ENCODE data around the gene MRPL1. TPM values are rescaled to one million over a fixed set of nuclear protein-coding genes. Genes with fewer than 3 reads are reported as not detected.

Gene MRPL1
- polyA plus RNA-seq, 1 donor from 2014 or later, result 30.0 TPM

Other genes starting within 250 kb of the MRPL1 start
- 40.1 TPM for gene CNOT6L, start 43.5 kb upstream of the MRPL1 start, polyA plus RNA-seq
- not detected for gene FRAS1, start 194.5 kb downstream of the MRPL1 start, polyA plus RNA-seq

All from IgD-negative memory B cell (primary cell).